ENCODE data around the gene PES1. TPM values are rescaled to one million over a fixed set of nuclear protein-coding genes. Genes with fewer than 3 reads are reported as not detected.

PES1 gene
- total RNA-seq, 1 experiment from 2014 or later: 110 TPM

DNA sequence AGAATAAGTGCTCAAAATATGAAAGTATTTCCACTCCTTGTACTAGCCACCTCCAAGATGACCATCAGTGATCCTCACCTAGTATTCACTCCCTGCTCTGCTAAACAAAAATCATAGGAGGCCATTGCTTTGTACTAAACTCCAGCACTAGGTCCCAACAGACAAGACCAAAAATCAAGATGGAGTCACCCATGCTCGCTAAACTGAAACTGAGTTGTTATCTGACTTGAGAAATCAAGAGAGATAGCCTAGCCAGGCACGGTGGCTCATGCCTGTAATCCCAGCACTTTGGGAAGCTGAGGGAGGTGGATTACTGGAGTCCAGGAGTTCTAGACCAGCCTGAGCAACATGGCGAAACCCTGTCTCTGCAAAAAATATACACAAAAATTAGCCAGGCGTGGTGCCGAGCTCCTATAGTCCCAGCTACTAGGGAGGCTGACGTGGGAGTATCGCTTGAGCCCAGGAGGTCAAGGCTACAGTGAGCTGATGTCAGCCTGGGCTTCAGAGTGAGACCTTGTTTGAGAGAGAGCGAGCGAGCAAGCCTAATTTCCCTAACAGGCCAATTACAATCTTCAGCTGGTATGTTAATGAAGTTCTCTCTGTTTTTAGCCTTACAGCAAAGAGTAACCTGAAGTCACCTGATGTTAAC is 54.5 kb downstream of the PES1 start:
- no peaks in the 10 kb centered on the region for H3K79me2 ChIP-seq (ENCODE audit: low read length)
- H3K4me1 ChIP-seq (ENCODE audit: low read length): no peaks in the 10 kb centered on the region

DNA sequence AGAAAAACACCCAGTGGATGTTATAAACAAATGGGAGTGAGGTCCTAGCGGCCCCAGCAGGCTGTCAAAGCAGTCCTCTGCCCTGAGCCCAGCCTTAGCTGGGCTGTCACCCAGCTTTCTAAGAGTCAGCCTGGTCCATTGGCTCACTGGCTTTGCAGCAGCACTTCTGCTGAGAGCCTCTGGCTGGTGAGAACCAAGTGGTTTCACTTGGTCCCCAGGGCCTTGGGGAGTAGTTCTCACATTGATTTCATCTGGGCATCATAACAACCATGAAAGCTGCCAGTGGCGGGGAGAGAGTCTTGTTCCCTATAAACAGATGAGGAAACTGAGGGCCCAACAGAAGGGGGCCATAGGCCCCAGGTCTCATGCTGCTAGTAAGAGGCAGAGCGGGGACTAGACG is 56.5 kb downstream of the PES1 start:
- H2AFZ ChIP-seq (ENCODE audit: low read length): no peak overlapping the region
- H3K4me3 ChIP-seq (ENCODE audit: low read length): no peak overlapping the region
- H3K9me2 ChIP-seq (replicated peaks; ENCODE audit: insufficient read depth, low read length): no peaks in the 10 kb centered on the region
- no peak overlapping the region for H3K27ac ChIP-seq (ENCODE audit: low read length)
- no peaks in the 10 kb centered on the region for H4K20me1 ChIP-seq (ENCODE audit: insufficient read depth, low read depth, low read length)
- no peaks in the 10 kb centered on the region for H3K4me1 ChIP-seq (ENCODE audit: low read length)
- DNase-seq: no peak
- no peaks in the 10 kb centered on the region for H3K79me2 ChIP-seq (ENCODE audit: low read length)
- H3K9ac ChIP-seq (ENCODE audit: low read length): no peak overlapping the region
- H3K4me2 ChIP-seq (ENCODE audit: low read depth, low read length, poor library complexity, severe bottlenecking): no peak overlapping the region
- H3K27me3 ChIP-seq (ENCODE audit: low read length): no peaks in the 10 kb centered on the region
- no peaks in the 10 kb centered on the region for H3K9me3 ChIP-seq (ENCODE audit: low read length)
- H3K36me3 ChIP-seq (ENCODE audit: insufficient read depth, low read length): no peaks in the 10 kb centered on the region

More for the DNA sequence above, 54.5 kb downstream of the PES1 start:
- Histone ChIP-seq H3K4me2 (ENCODE audit: low read depth, low read length, poor library complexity, severe bottlenecking) (no peak overlapping the region), H3K9ac (ENCODE audit: low read length) (no peak overlapping the region), H3K4me3 (ENCODE audit: low read length) (no peak overlapping the region), H3K27me3 (ENCODE audit: low read length) (no peaks in the 10 kb centered on the region), H3K36me3 (ENCODE audit: insufficient read depth, low read length) (no peaks in the 10 kb centered on the region), H4K20me1 (ENCODE audit: insufficient read depth, low read depth, low read length) (no peaks in the 10 kb centered on the region), H3K27ac (ENCODE audit: low read length) (no peak overlapping the region), H2AFZ (ENCODE audit: low read length) (no peak overlapping the region), H3K9me3 (ENCODE audit: low read length) (no peaks in the 10 kb centered on the region), H3K9me2 (replicated peaks; ENCODE audit: insufficient read depth, low read length) (no peaks in the 10 kb centered on the region)
- DNase-seq: no peak

DNA sequence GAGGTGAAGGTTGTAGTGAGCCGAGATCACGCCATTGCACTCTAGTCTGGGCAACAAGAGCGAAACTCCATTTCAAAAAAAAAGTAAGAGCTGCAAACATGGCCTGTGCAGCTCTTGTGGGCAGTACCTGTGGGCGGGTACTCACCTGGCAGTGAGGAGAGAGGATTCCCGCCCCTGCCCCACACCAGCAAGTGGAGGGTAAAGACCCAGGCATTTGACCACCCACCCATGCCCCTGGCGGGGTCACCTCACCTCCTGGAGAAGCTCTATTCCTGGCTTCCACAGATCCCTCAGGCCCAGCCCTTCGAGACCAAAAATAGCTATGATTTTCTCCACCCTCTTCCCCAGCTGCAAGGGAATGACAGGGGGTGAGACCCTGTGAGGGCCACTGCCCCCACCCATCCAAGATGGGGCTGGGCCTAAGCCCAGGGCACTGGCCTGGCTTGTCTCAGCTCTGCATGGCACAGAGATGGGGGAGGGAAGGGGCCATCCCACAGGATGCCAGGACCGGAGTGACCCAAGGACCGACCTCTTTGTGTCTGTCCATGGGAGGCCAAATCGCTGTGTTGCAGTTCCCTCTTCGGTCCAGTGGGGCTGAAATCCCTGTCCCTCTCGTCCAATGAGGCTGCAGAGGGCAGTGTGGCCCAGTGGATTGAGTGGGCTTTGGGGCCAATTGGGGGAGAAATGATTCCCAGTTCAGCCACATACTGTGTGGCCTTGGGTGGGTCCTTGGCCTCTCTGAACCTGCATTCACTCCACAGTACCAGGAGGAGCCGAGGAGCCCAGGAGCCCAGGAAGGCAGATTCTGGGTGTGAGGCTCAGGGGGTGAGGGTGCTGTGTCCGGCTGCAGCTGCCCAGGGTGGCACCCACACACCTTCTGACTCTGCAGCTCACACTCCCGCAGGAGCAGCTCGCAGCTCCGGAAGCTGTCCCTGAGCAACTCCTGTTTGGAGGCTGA is 59.8 kb downstream of the PES1 start:
- H3K4me3 ChIP-seq (ENCODE audit: low read length): no peak overlapping the region
- no peaks in the 10 kb centered on the region for H3K4me1 ChIP-seq (ENCODE audit: low read length)
- H3K79me2 ChIP-seq (ENCODE audit: low read length): no peaks in the 10 kb centered on the region
- no peaks in the 10 kb centered on the region for H3K9me3 ChIP-seq (ENCODE audit: low read length)
- H3K9me2 ChIP-seq (replicated peaks; ENCODE audit: insufficient read depth, low read length): no peaks in the 10 kb centered on the region
- no peak overlapping the region for H3K4me2 ChIP-seq (ENCODE audit: low read depth, low read length, poor library complexity, severe bottlenecking)
- no peak for DNase-seq
- no peaks in the 10 kb centered on the region for H3K36me3 ChIP-seq (ENCODE audit: insufficient read depth, low read length)
- no peaks in the 10 kb centered on the region for H4K20me1 ChIP-seq (ENCODE audit: insufficient read depth, low read depth, low read length)
- no peaks in the 10 kb centered on the region for H3K27me3 ChIP-seq (ENCODE audit: low read length)
- no peak overlapping the region for H3K27ac ChIP-seq (ENCODE audit: low read length)
- H2AFZ ChIP-seq (ENCODE audit: low read length): no peak overlapping the region
- H3K9ac ChIP-seq (ENCODE audit: low read length): no peak overlapping the region

DNA sequence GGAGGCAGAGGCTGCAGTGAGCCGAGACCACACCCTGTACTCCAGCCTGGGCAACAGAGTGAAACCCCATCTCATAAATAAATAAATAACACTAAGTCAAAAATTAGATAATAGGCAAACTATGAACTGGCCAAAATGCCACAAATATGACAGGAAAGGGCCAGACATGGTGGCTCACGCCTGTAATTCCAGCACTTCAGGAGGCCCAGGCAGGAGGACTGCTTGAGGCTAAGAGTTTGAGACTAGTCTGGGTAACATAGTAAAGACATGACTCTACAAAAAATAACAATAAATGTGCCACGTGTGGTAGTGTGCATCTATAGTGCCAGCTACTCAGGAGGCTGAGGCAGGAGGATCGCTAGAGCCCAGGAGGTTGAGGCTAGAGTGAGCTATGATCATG is 65.1 kb downstream of the PES1 start:
- no peak overlapping the region for H3K4me2 ChIP-seq (ENCODE audit: low read depth, low read length, poor library complexity, severe bottlenecking)
- H4K20me1 ChIP-seq (ENCODE audit: insufficient read depth, low read depth, low read length): no peaks in the 10 kb centered on the region
- no peaks in the 10 kb centered on the region for H3K36me3 ChIP-seq (ENCODE audit: insufficient read depth, low read length)
- H3K9me2 ChIP-seq (replicated peaks; ENCODE audit: insufficient read depth, low read length): no peaks in the 10 kb centered on the region
- no peaks in the 10 kb centered on the region for H3K9me3 ChIP-seq (ENCODE audit: low read length)
- no peaks in the 10 kb centered on the region for H3K27me3 ChIP-seq (ENCODE audit: low read length)
- H2AFZ ChIP-seq (ENCODE audit: low read length): no peak overlapping the region
- H3K4me3 ChIP-seq (ENCODE audit: low read length): no peak overlapping the region
- no peak overlapping the region for H3K27ac ChIP-seq (ENCODE audit: low read length)
- no peak overlapping the region for H3K9ac ChIP-seq (ENCODE audit: low read length)
- no peaks in the 10 kb centered on the region for H3K4me1 ChIP-seq (ENCODE audit: low read length)
- DNase-seq: no peak
- no peaks in the 10 kb centered on the region for H3K79me2 ChIP-seq (ENCODE audit: low read length)

Other genes starting within 250 kb of the PES1 start
- gene SF3A1, start 235.0 kb downstream of the PES1 start, total RNA-seq (2014; rRNA removed; shearing (Covaris generic); ENCODE audit: low replicate concordance): 79.0 and 111 TPM in 2 replicates
- gene CCDC157, start 234.9 kb downstream of the PES1 start, total RNA-seq (2014; rRNA removed; shearing (Covaris generic); ENCODE audit: low replicate concordance): 0.69 and 0.82 TPM in 2 replicates
- 4.0 and 16.9 TPM in 2 replicates for gene RNF215, start 204.5 kb downstream of the PES1 start, total RNA-seq (2014; rRNA removed; shearing (Covaris generic); ENCODE audit: low replicate concordance)
- 8.4 and 11.6 TPM in 2 replicates for gene SEC14L2, start 194.9 kb downstream of the PES1 start, total RNA-seq (2014; rRNA removed; shearing (Covaris generic); ENCODE audit: low replicate concordance)
- 69.4 and 120 TPM in 2 replicates for gene MTFP1, start 166.1 kb downstream of the PES1 start, total RNA-seq (2014; rRNA removed; shearing (Covaris generic); ENCODE audit: low replicate concordance)
- not detected in 2 replicates for gene SEC14L3, start 119.9 kb downstream of the PES1 start, total RNA-seq (2014; rRNA removed; shearing (Covaris generic); ENCODE audit: low replicate concordance)
- gene SEC14L4, start 86.2 kb downstream of the PES1 start, total RNA-seq (2014; rRNA removed; shearing (Covaris generic); ENCODE audit: low replicate concordance): not detected in 2 replicates
- gene SEC14L6, start 45.2 kb downstream of the PES1 start, total RNA-seq (2014; rRNA removed; shearing (Covaris generic); ENCODE audit: low replicate concordance): not detected in 2 replicates
- gene GAL3ST1, start 17.2 kb downstream of the PES1 start, total RNA-seq (2014; rRNA removed; shearing (Covaris generic); ENCODE audit: low replicate concordance): not detected in 2 replicates
- 0.18 and 0.93 TPM in 2 replicates for gene TCN2, start 15.3 kb upstream of the PES1 start, total RNA-seq (2014; rRNA removed; shearing (Covaris generic); ENCODE audit: low replicate concordance)
- gene SLC35E4, start 43.9 kb upstream of the PES1 start, total RNA-seq (2014; rRNA removed; shearing (Covaris generic); ENCODE audit: low replicate concordance): 0.97 and 1.2 TPM in 2 replicates
- gene DUSP18, start 76.0 kb upstream of the PES1 start, total RNA-seq (2014; rRNA removed; shearing (Covaris generic); ENCODE audit: low replicate concordance): 6.3 and 11.2 TPM in 2 replicates
- 0.07 and 0.14 TPM in 2 replicates for gene OSBP2, start 103.0 kb upstream of the PES1 start, total RNA-seq (2014; rRNA removed; shearing (Covaris generic); ENCODE audit: low replicate concordance)